Central memory CD8-positive, alpha-beta T cell (primary cell): Measurements from ENCODE around the gene PTGDR2.

ENCODE experiments used
- ATAC-seq: fragments of 150-1000 bp; cut with Tn5 transposase; replicated peaks from 2 replicates; pipeline ENCODE4 v1.10.0; 2022; ENCODE audit warnings: mild to moderate bottlenecking, moderate FRiP score, moderate number of reproducible peaks; ENCODE audit not compliant: poor library complexity, severe bottlenecking; ENCODE audit errors: extremely low read depth
- DNase-seq, 2 donors: peaks; one replicate each; pipeline ENCODE4 v3.0.0; 2021; ENCODE audit warnings: low spot score in 2 of 2
- H3K27ac Mint-ChIP-seq: one replicate; pipeline ENCODE4 v1.8.0; 2022; ENCODE audit warnings: low read depth, mild to moderate bottlenecking, moderate library complexity, mixed read lengths
- H3K27me3 Mint-ChIP-seq: one replicate; pipeline ENCODE4 v1.8.0; 2022; ENCODE audit warnings: mixed read lengths
- H3K36me3 Mint-ChIP-seq: one replicate; pipeline ENCODE4 v1.8.0; 2022; ENCODE audit warnings: mild to moderate bottlenecking, moderate library complexity, mixed read lengths; ENCODE audit not compliant: insufficient read depth
- H3K4me1 Mint-ChIP-seq: one replicate; pipeline ENCODE4 v1.8.0; 2022; ENCODE audit warnings: mixed read lengths
- H3K4me3 Mint-ChIP-seq: one replicate; pipeline ENCODE4 v1.8.0; 2022; ENCODE audit warnings: mild to moderate bottlenecking, moderate library complexity, mixed read lengths
- H3K9me3 Mint-ChIP-seq: one replicate; pipeline ENCODE4 v1.8.0; 2022; ENCODE audit warnings: mixed read lengths

PTGDR2 gene

GRCh38 chr11:60849641-60850520, 5.9 kb downstream of the PTGDR2 start:
- H3K27ac Mint-ChIP-seq: no peak overlapping the region
- DNase-seq (no peak), ATAC-seq (no peak)
- H3K27me3 Mint-ChIP-seq: no peaks in the 10 kb centered on the region
- no peaks in the 10 kb centered on the region for H3K9me3 Mint-ChIP-seq
- peaks cover 22% of the 10 kb centered on the region for H3K36me3 Mint-ChIP-seq
- H3K4me3 Mint-ChIP-seq: no peak overlapping the region
- H3K4me1 Mint-ChIP-seq: peaks cover 12% of the 10 kb centered on the region

GRCh38 chr11:60848714-60849151, 7.0 kb downstream of the PTGDR2 start:
- H3K9me3 Mint-ChIP-seq: no peaks in the 10 kb centered on the region
- H3K36me3 Mint-ChIP-seq: peaks cover 26% of the 10 kb centered on the region
- ATAC-seq (no peak), DNase-seq (no peak)
- no peaks in the 10 kb centered on the region for H3K27me3 Mint-ChIP-seq
- peaks cover 23% of the 10 kb centered on the region for H3K4me1 Mint-ChIP-seq
- no peak overlapping the region for H3K4me3 Mint-ChIP-seq
- no peak overlapping the region for H3K27ac Mint-ChIP-seq

- ATAC-seq: no peak
- Mint-ChIP-seq H3K4me3 (no peak overlapping the region), H3K27me3 (no peaks in the 10 kb centered on the region), H3K9me3 (no peaks in the 10 kb centered on the region), H3K36me3 (peaks cover 31% of the 10 kb centered on the region), H3K27ac (no peak overlapping the region), H3K4me1 (peaks cover 32% of the 10 kb centered on the region)
- DNase-seq: no peak
These were observed 7.9 kb downstream of the PTGDR2 start for GRCh38 chr11:60847896-60848295.

DNA sequence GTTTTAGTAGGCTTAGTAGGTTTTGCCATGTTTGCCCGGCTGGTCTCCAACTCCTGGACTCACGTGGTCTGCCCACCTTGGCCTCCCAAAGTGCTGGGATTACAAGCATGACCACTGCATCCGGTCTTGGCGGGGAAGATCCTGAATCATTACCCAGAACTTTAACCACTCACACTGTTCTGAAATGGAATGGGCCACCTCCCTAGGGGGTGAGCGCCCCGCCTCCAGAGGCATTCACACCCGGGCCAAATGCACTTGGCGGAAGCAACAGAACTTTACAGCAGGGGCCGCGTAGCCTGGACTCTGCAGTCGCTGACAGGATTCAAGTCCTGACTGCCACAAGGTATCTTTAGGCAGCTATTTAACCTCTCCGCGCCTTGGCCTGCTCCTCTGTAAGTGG, 8.5 kb downstream of the PTGDR2 start:
- peaks cover 34% of the 10 kb centered on the region for H3K36me3 Mint-ChIP-seq
- no peak for ATAC-seq
- H3K27ac Mint-ChIP-seq: no peak overlapping the region

GRCh38 chr11:60845338-60845737, 10.4 kb downstream of the PTGDR2 start:
- Mint-ChIP-seq H3K4me1 (peaks cover 48% of the 10 kb centered on the region), H3K27ac (no peak overlapping the region), H3K27me3 (no peaks in the 10 kb centered on the region), H3K9me3 (no peaks in the 10 kb centered on the region), H3K4me3 (peak overlapping the region; percentile 79), H3K36me3 (peaks cover 43% of the 10 kb centered on the region)
- no peak for ATAC-seq
- no peak for DNase-seq

More for the DNA sequence above, 8.5 kb downstream of the PTGDR2 start:
- no peaks in the 10 kb centered on the region for H3K27me3 Mint-ChIP-seq
- H3K4me3 Mint-ChIP-seq: no peak overlapping the region
- peaks cover 38% of the 10 kb centered on the region for H3K4me1 Mint-ChIP-seq
- no peaks in the 10 kb centered on the region for H3K9me3 Mint-ChIP-seq
- DNase-seq: no peak

DNA sequence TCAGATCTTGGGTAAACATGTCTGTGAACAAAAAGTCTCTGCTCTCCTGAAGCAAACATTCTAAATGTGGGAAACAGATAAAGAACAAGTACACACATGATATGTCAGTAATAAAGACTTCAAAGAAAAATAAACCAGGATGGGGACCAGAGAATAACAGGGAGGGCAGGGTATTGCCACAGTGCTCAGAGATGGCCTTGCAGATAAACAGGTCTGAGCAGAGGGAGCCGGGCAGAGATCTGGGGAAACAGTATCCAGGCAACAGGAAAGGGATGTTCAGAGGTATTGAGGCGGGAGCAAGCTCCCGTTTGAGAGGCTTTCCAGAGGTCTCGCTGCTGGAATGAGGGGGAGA, 10.9 kb downstream of the PTGDR2 start:
- H3K4me3 Mint-ChIP-seq: peak overlapping the region; percentile 79
- peaks cover 48% of the 10 kb centered on the region for H3K4me1 Mint-ChIP-seq
- no peaks in the 10 kb centered on the region for H3K9me3 Mint-ChIP-seq
- peaks cover 43% of the 10 kb centered on the region for H3K36me3 Mint-ChIP-seq
- ATAC-seq (no peak), DNase-seq (no peak)
- peak overlapping the region; percentile 83 for H3K27ac Mint-ChIP-seq
- H3K27me3 Mint-ChIP-seq: no peaks in the 10 kb centered on the region

DNA sequence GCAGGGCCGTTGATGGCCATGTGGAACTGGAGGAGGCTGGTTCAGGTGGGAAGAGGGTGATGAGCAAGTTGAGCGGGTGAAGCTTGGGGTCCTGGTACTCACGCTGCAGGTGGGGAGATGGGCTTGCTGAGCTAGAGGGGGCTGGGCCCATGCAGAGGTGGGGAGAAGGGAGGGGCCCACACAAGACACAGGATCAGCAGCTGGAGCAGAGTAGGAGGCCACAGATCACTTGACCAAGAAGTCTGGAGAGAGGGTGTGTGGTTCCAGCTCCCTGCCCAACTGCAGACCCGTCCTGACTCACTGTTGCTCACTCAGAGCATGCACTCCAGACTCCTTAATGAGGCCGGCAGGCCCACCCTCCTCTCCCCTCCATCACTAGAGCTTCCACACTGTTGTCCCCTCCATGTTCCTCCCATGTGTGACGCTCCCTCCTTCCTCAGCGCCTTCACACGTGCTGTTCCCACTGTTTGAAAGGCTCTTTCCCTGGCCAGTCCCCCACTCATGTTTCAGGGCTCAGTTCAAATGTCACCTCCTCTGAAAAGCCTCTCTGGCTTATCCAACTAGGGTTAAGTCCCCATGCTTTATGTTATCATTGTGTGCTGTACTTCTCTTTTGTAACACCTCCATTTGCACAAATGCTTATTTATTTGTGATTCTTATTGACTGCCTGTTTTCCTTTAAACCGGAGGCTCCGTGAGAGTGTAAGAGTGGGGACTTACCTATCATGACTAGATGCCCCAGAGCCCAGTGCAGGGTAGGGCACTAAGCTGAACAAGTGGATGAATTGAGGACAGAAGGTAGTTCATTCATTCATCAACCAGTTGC, 11.5 kb downstream of the PTGDR2 start:
- no peak for DNase-seq
- ATAC-seq: no peak
- peaks cover 48% of the 10 kb centered on the region for H3K4me1 Mint-ChIP-seq
- peaks cover 42% of the 10 kb centered on the region for H3K36me3 Mint-ChIP-seq
- no peaks in the 10 kb centered on the region for H3K9me3 Mint-ChIP-seq
- H3K27ac Mint-ChIP-seq: peak overlapping the region; percentile 83
- H3K4me3 Mint-ChIP-seq: peak overlapping the region; percentile 79
- no peaks in the 10 kb centered on the region for H3K27me3 Mint-ChIP-seq

DNA sequence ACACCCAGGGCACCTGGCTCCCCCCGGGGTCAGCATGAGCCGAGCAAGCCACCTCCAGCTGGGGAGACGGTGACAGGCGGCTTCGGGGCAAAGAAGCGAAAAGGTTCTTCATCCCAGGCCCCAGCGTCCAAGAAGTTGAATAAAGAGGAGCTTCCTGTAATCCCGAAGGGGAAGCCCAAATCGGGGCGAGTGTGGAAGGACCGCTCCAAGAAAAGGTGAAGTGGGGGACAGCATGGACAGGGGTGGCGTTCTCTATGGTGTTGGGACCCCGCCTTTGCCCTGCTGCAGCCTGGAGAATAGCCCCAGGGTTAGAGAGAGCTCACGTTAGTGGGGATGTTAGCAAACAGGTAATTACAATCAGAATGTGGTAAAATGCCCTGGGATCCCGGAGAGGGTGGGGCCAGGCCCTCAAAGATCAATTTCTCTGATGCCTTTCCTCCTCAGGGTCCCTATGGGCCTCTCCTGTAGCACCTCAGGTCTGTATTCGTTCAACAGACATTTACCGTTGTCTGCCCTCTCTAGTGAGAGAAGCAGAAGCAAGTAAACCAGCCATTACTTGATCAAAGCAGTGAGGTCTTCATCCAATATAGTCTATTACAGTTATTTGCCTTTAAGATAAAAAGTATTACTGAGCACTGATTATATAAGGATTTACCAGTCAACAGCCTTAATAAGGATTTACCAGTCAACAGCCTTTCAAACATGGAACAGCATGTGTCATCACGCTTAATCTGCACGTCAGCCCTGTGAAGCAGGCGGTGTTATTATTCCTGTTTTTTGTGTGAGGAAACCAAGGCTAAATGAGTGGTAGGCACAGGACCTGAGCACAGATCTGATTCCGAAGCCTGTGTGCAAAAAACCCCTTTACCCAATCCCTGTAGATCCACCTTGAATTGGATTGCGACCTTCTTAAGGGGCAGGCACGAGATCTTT, 12.8 kb downstream of the PTGDR2 start:
- peak overlapping the region; percentile 83 for H3K27ac Mint-ChIP-seq
- H3K9me3 Mint-ChIP-seq: no peaks in the 10 kb centered on the region
- H3K4me3 Mint-ChIP-seq: peak overlapping the region; percentile 79
- peaks cover 34% of the 10 kb centered on the region for H3K36me3 Mint-ChIP-seq
- H3K27me3 Mint-ChIP-seq: no peaks in the 10 kb centered on the region
- no peak for DNase-seq
- H3K4me1 Mint-ChIP-seq: peaks cover 48% of the 10 kb centered on the region
- ATAC-seq: no peak

GRCh38 chr11:60841797-60842667, 13.7 kb downstream of the PTGDR2 start, which contains the start of gene CCDC86:
TSS of gene CCDC86 (plus strand) at chr11:60842113. CDS start at chr11:60842125, 12 bp downstream.
- Mint-ChIP-seq H3K36me3 (peaks cover 29% of the 10 kb centered on the region), H3K4me3 (peak within 1 kb of the TSS; percentile 79), H3K4me1 (peaks cover 52% of the 10 kb centered on the region), H3K27me3 (no peaks in the 10 kb centered on the region), H3K9me3 (no peaks in the 10 kb centered on the region), H3K27ac (peak within 1 kb of the TSS; percentile 83)
- ATAC-seq: peak; percentile 92
- DNase-seq: peak; percentile 99

DNA sequence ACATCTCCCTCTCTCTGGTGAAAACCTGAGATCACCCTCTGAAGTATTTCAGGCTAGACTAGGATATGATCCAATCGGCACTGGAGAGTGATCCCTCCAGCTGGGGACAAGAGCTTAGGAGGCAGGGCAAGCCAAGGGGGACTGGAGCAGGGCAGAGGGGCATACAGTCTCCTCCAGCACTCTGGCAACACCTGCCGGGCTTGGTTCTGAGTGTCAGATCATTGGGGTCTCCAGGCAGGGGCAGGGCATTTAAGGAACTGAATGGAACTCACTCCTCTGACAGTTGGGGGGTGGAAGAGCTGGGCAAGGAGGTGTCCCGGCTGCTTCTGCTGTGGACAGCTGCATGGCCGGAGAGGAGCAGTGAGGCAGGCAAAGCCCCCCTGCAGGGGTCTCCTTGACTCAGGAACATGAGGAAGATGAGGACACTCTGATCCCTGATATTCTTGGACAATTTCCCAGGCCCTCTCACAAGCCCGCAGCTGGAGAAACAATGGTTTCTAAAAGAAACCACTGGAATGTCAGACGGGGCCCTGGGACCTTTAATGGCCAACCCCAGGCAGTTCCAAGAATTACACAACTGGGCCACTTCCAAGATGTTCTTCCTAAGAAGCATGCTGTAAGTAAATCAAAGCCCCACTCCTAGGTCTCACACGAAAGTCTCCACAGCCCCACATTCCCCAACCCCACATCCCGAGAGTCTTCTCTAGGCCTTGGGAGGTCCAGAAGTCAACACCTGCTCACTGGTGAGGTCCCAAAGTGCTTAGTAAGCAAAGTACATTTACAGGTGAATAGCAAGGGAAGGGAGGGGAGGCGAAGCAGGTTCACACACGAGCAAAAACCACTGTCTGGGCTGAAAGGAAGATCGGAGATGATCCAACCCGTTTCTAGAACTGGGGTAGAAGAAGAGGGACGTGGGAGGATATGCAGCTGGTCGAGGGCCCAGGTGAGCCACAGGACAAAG, 15.0 kb downstream of the PTGDR2 start:
- no peaks in the 10 kb centered on the region for H3K9me3 Mint-ChIP-seq
- H3K4me1 Mint-ChIP-seq: peaks cover 53% of the 10 kb centered on the region
- ATAC-seq (no peak), DNase-seq (no peak)
- H3K4me3 Mint-ChIP-seq: peak overlapping the region; percentile 79
- peak overlapping the region; percentile 83 for H3K27ac Mint-ChIP-seq
- no peaks in the 10 kb centered on the region for H3K27me3 Mint-ChIP-seq
- peaks cover 29% of the 10 kb centered on the region for H3K36me3 Mint-ChIP-seq
